Duodenal mucosa (tissue), 2 donors: ENCODE results near the gene MT1A.
A peak's percentile ranks its signal among the peaks of the same experiment; 100 is the strongest.

ENCODE experiments used
- H3K27ac ChIP-seq: one replicate; pipeline ENCODE4 v1.7.0; 2013; ENCODE audit warnings: low read depth, low read length
- H3K27me3 ChIP-seq, 2 donors: one replicate each; pipeline ENCODE4 v1.7.0; 2013; ENCODE audit warnings: low read length in 2 of 2, control low read depth in 1 of 2; ENCODE audit not compliant: insufficient read depth in 2 of 2, control insufficient read depth in 1 of 2
- H3K36me3 ChIP-seq, 2 donors: one replicate each; pipeline ENCODE4 v1.7.0; 2013; ENCODE audit warnings: low read length in 2 of 2, control low read depth in 1 of 2; ENCODE audit not compliant: insufficient read depth in 2 of 2, control insufficient read depth in 1 of 2
- H3K4me1 ChIP-seq, 2 donors: one replicate each; pipeline ENCODE4 v1.7.0; 2013; ENCODE audit warnings: low read length in 2 of 2, control low read depth in 1 of 2; ENCODE audit not compliant: insufficient read depth in 2 of 2, control insufficient read depth in 1 of 2
- H3K4me3 ChIP-seq, 2 donors: one replicate each; pipeline ENCODE4 v1.7.0; 2013; ENCODE audit warnings: low read length in 2 of 2, low read depth in 1 of 2
- H3K9ac ChIP-seq, 2 donors: one replicate each; pipeline ENCODE4 v1.7.0; 2013; ENCODE audit warnings: low read length in 2 of 2, low read depth in 1 of 2
- H3K9me3 ChIP-seq, 2 donors: one replicate each; pipeline ENCODE4 v1.7.0; 2013; ENCODE audit warnings: low read length in 2 of 2, control low read depth in 1 of 2; ENCODE audit not compliant: control insufficient read depth in 1 of 2

Gene MT1A

GRCh38 chr16:56675685-56676210, 37.3 kb downstream of the MT1A start:
- peaks cover 0 to 5% of the 10 kb centered on the region in 2 donors for H3K4me1 ChIP-seq
- H3K27me3 ChIP-seq, result no peaks in the 10 kb centered on the region
- peak overlapping the region; percentile 48 to 66 for H3K4me3 ChIP-seq

DNA sequence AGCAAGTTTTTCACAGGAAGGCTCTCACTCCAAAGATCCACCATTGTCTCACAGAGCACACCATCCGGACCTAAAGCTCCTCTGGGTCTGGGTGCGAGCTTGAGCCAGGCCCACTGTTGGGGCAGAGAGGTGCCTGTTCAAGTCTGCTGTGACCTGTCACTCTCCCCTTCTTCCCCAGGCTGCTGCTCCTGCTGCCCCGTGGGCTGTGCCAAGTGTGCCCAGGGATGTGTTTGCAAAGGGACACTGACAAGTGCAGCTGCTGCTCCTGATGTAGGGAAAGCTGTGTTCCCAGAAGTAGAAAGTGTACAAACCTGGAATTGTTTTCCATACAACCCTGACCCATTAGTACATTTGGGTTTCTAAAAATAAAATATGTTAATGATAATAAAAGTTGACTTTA, 39.0 kb downstream of the MT1A start:
- Histone ChIP-seq H3K4me3 (no peak overlapping the region), H3K27me3 (no peaks in the 10 kb centered on the region), H3K36me3 (no peaks in the 10 kb centered on the region), H3K9me3 (no peaks in the 10 kb centered on the region), H3K27ac (no peak overlapping the region), H3K4me1 (peaks cover 4 to 10% of the 10 kb centered on the region in 2 donors), H3K9ac (no peak overlapping the region)

More at GRCh38 chr16:56675685-56676210, 37.3 kb downstream of the MT1A start:
- Histone ChIP-seq H3K9ac (peak overlapping the region in 1 of 2 donors; percentile 53), H3K9me3 (no peaks in the 10 kb centered on the region), H3K27ac (no peak overlapping the region), H3K36me3 (peaks cover 0 to 2% of the 10 kb centered on the region in 2 donors)

DNA sequence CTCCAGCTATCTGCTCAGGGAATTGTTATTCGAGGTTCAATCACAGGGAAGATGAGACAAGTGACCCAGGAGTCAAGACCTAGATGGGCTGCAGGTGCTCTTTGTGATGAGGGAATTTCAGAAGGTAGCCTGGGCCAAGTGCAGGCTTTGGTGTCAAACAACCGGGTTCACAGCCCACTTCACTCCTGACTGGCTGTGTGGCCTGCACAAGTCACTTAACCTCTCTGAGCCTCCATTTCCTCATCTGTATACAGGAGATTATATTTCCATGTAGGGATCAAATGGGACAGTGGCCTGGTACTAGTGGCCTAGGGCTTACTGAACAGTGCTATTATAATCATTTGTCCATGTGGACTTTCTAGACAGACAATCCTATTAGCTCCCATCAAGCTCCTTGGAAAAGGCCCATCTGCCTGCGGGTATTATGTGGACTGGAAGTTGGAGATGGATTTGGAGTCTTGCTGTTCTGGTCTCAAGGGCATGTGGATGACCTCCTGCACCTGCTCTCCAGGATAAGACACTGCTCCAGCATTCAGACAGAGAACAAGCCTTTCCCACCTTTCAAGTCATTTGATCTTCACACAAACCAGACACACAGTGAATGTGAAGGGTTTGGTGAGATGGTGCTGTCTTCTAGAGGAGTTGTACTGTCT, 40.7 kb downstream of the MT1A start:
- no peak overlapping the region for H3K9ac ChIP-seq
- H3K9me3 ChIP-seq, result no peaks in the 10 kb centered on the region
- H3K36me3 ChIP-seq, result no peaks in the 10 kb centered on the region
- no peaks in the 10 kb centered on the region for H3K27me3 ChIP-seq
- H3K27ac ChIP-seq, result no peak overlapping the region
- H3K4me3 ChIP-seq, result no peak overlapping the region
- peaks cover 18 to 26% of the 10 kb centered on the region in 2 donors for H3K4me1 ChIP-seq

- H3K9ac ChIP-seq, result no peak overlapping the region
- no peaks in the 10 kb centered on the region for H3K9me3 ChIP-seq
- no peaks in the 10 kb centered on the region for H3K36me3 ChIP-seq
- H3K27me3 ChIP-seq, result no peaks in the 10 kb centered on the region
- no peak overlapping the region for H3K4me3 ChIP-seq
- no peak overlapping the region for H3K27ac ChIP-seq
- peaks cover 20 to 30% of the 10 kb centered on the region in 2 donors for H3K4me1 ChIP-seq
These were observed 41.4 kb downstream of the MT1A start for GRCh38 chr16:56679818-56680217.

- peak within 1 kb of the TSS; percentile 93 to 95 for H3K9ac ChIP-seq
- H3K4me3 ChIP-seq, result peak within 1 kb of the TSS; percentile 77 to 95
- peaks cover 20 to 26% of the 10 kb centered on the region in 2 donors for H3K4me1 ChIP-seq
- H3K27me3 ChIP-seq, result no peaks in the 10 kb centered on the region
- no peaks in the 10 kb centered on the region for H3K9me3 ChIP-seq
- H3K36me3 ChIP-seq, result peaks cover 4 to 5% of the 10 kb centered on the region in 2 donors
- peak within 1 kb of the TSS; percentile 72 for H3K27ac ChIP-seq
These were observed 43.7 kb downstream of the MT1A start, which contains the start of gene MT1X for GRCh38 chr16:56681939-56682702. MT1X (plus strand) TSS chr16:56682470; CDS start chr16:56682541, 71 bp downstream.

GRCh38 chr16:56682703-56683397, 44.4 kb downstream of the MT1A start:
- Histone ChIP-seq H3K27me3 (no peaks in the 10 kb centered on the region), H3K4me1 (peaks cover 20 to 26% of the 10 kb centered on the region in 2 donors), H3K9me3 (no peaks in the 10 kb centered on the region), H3K4me3 (peak overlapping the region; percentile 77 to 95), H3K9ac (peak overlapping the region; percentile 93 to 95), H3K36me3 (peaks cover 4 to 5% of the 10 kb centered on the region in 2 donors), H3K27ac (peak overlapping the region; percentile 39)

DNA sequence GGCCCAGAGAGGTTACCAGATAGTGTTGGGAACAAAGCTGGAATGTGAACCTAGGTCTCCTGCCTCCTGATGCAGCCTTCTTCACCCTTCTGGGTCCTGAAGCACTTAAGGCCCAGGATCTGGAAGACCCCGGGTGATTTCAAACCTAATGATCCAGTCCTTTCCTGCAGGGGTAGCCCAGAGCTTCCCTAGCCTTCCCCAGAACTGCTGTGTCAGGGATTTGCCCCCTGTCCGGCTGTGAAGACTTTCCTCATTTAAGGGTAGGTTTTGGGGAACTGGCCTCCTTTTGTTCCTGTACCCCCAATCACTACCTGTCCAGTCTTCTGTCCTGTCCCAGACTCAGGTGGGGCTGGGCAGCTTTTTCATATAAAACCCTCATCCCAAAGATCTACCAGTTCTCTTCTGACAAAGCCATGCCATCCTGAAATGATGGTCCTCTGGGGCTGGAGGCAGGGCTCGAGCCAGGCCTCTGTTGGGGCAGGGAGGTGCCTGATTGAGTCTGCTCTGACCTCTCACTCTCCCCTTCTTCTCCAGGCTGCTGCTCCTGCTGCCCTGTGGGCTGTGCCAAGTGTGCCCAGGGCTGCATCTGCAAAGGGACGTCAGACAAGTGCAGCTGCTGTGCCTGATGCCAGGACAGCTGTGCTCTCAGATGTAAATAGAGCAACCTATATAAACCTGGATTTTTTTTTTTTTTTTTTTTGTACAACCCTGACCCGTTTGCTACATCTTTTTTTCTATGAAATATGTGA, 45.1 kb downstream of the MT1A start:
- Histone ChIP-seq H3K27ac (peak overlapping the region; percentile 51), H3K27me3 (no peaks in the 10 kb centered on the region), H3K9me3 (no peaks in the 10 kb centered on the region), H3K9ac (peak overlapping the region; percentile 93 to 95), H3K4me1 (peaks cover 20 to 26% of the 10 kb centered on the region in 2 donors), H3K36me3 (peaks cover 4 to 5% of the 10 kb centered on the region in 2 donors), H3K4me3 (peak overlapping the region; percentile 77 to 95)

GRCh38 chr16:56684256-56684925, 45.9 kb downstream of the MT1A start:
- Histone ChIP-seq H3K9ac (peak overlapping the region in 1 of 2 donors; percentile 95), H3K27me3 (no peaks in the 10 kb centered on the region), H3K27ac (no peak overlapping the region), H3K4me1 (peaks cover 23 to 26% of the 10 kb centered on the region in 2 donors), H3K9me3 (no peaks in the 10 kb centered on the region), H3K4me3 (peak overlapping the region; percentile 26 to 56), H3K36me3 (peaks cover 4 to 5% of the 10 kb centered on the region in 2 donors)
